ENCODE data around the gene NFIA. TPM values are rescaled to one million over a fixed set of nuclear protein-coding genes. Genes with fewer than 3 reads are reported as not detected.

The NFIA gene
- total RNA-seq, 8 experiments from 2014 or later = 1.0 to 57.6 (median 9.2) TPM

- Histone ChIP-seq H3K4me1 (replicated peaks in 1 of 2) (peaks cover 10 to 15% of the 10 kb centered on the region in 2 donors), H3K4me3 (no peak overlapping the region), H3K27ac (no peak overlapping the region)
- in situ Hi-C loops (cut with MboI; ENCODE audit: low pct_unique_long_range_greater_than_20kb in 2 of 9, low sequenced_read_pairs in 9 of 9, unreplicated experiment in 9 of 9) = no loop called here
- WGBS, 10 experiments = 11 to 88% (median 61%) methylated on average over 1 to 4 of the region's 4 CpGs
- peak in 1 of 8 experiments; percentile 45 for ATAC-seq (replicated peaks in 6 of 8)
Measured at GRCh38 chr1:61506944-61507500, 424.7 kb downstream of the NFIA start.

Measured in motor neuron (in vitro differentiated cells).